HG03575 (cell line): ENCODE results near the gene AUTS2.

Source experiments
- ATAC-seq: cut with Tn5 transposase; IDR thresholded peaks from one replicate; pipeline ENCODE4 v1.9.1; 2021; ENCODE audit not compliant: unreplicated experiment, insufficient number of reproducible peaks, low FRiP score; ENCODE audit errors: extremely low read depth

Gene AUTS2

GRCh38 chr7:70472601-70473237, 874.4 kb downstream of the AUTS2 start:
- no peak for ATAC-seq

- ATAC-seq = no peak
Observed at GRCh38 chr7:70474639-70475234, 876.5 kb downstream of the AUTS2 start.

GRCh38 chr7:70477036-70478010, 879.0 kb downstream of the AUTS2 start:
- no peak for ATAC-seq

GRCh38 chr7:70479153-70480021, 881.1 kb downstream of the AUTS2 start:
- no peak for ATAC-seq

- ATAC-seq = no peak
Observed at GRCh38 chr7:70480927-70481569, 882.8 kb downstream of the AUTS2 start.

GRCh38 chr7:70481570-70482123, 883.4 kb downstream of the AUTS2 start:
- no peak for ATAC-seq

- no peak for ATAC-seq
Observed at GRCh38 chr7:70484255-70484654, 886.0 kb downstream of the AUTS2 start.

- no peak for ATAC-seq
Observed at GRCh38 chr7:70486977-70487376, 888.7 kb downstream of the AUTS2 start.

- ATAC-seq = no peak
Observed at GRCh38 chr7:70487428-70487827, 889.2 kb downstream of the AUTS2 start.

GRCh38 chr7:70487886-70488285, 889.6 kb downstream of the AUTS2 start:
- no peak for ATAC-seq

- no peak for ATAC-seq
Observed at GRCh38 chr7:70489813-70490212, 891.5 kb downstream of the AUTS2 start.

GRCh38 chr7:70492625-70493024, 894.4 kb downstream of the AUTS2 start:
- ATAC-seq = no peak

GRCh38 chr7:70494225-70495032, 896.2 kb downstream of the AUTS2 start:
- no peak for ATAC-seq

GRCh38 chr7:70495033-70495376, 896.7 kb downstream of the AUTS2 start:
- no peak for ATAC-seq

- ATAC-seq = no peak
Observed at GRCh38 chr7:70497793-70498192, 899.5 kb downstream of the AUTS2 start.

GRCh38 chr7:70498232-70498992, 900.1 kb downstream of the AUTS2 start:
- ATAC-seq = no peak

- no peak for ATAC-seq
Observed at GRCh38 chr7:70500261-70500660, 902.0 kb downstream of the AUTS2 start.
